SK-N-SH treated with all-trans-retinoic acid at 6 μM for 48 hours (cell line): ENCODE results near the gene EXOSC2.

Experiments
- CSRNP3 ChIP-seq: fragments of 250-450 bp; sonication (Bioruptor Pico); IDR thresholded peaks from 2 replicates; pipeline ENCODE4 v1.5.1; 2021; ENCODE audit warnings: mild to moderate bottlenecking, moderate library complexity
- ISL1 ChIP-seq: fragments of 250-450 bp; sonication (Bioruptor Pico); IDR thresholded peaks from 2 replicates; pipeline ENCODE4 v2.1.2; 2022; ENCODE audit warnings: mild to moderate bottlenecking, moderate library complexity
- ZFP30 ChIP-seq: fragments of 450-650 bp; formaldehyde crosslinking; IDR thresholded peaks from 2 replicates; pipeline ENCODE4 v1.5.0; 2022; ENCODE audit warnings: mild to moderate bottlenecking, moderate library complexity

- TF ChIP-seq ZFP30 (CRISPR knock-in tag) (no peak), CSRNP3 (no peak), ISL1 (no peak)
Measured at GRCh38 chr9:130728721-130729120, 35.1 kb downstream of the EXOSC2 start.
